HUES6 (cell line): ENCODE results near the gene HIGD1A.

ENCODE experiments used
- H3K27ac ChIP-seq: 2 replicates; pipeline ENCODE4 v1.7.0; 2013; ENCODE audit warnings: low read depth, mild to moderate bottlenecking, low read length, inconsistent platforms
- H3K27me3 ChIP-seq: 2 replicates; pipeline ENCODE4 v1.6.1; 2013; ENCODE audit warnings: low read length; ENCODE audit not compliant: control insufficient read depth, insufficient read depth
- H3K36me3 ChIP-seq: 2 replicates; pipeline ENCODE4 v1.6.1; 2013; ENCODE audit warnings: low read length; ENCODE audit not compliant: control insufficient read depth, insufficient read depth
- H3K4me1 ChIP-seq: 2 replicates; pipeline ENCODE4 v1.6.1; 2013; ENCODE audit warnings: low read length; ENCODE audit not compliant: control insufficient read depth, insufficient read depth
- H3K4me3 ChIP-seq: 2 replicates; pipeline ENCODE4 v1.5.1; 2013; ENCODE audit warnings: low read depth, low read length
- H3K9ac ChIP-seq: one replicate; pipeline ENCODE4 v1.6.1; 2013; ENCODE audit warnings: mild to moderate bottlenecking, low read length
- H3K9me3 ChIP-seq: 2 replicates; pipeline ENCODE4 v1.6.1; 2013; ENCODE audit warnings: low read depth, low read length; ENCODE audit not compliant: control insufficient read depth, insufficient read depth

HIGD1A gene

DNA sequence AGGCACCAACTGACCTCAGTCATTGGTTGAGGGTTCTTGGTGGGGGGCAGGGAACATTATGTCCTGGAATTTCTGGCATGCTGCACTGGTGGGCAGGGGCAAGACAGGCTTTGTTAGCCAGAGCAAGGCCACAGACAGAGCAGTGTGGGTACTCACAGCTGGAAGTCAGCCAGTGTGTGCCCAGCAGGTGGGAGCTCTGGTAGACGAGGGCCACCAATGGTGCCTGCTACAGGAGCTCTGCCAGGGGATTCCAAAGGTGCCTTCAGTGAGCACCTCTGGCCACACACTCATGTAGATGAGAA, 40.1 kb upstream of the HIGD1A start:
- H3K36me3 ChIP-seq: no peaks in the 10 kb centered on the region
- no peaks in the 10 kb centered on the region for H3K9me3 ChIP-seq
- no peak overlapping the region for H3K27ac ChIP-seq
- no peaks in the 10 kb centered on the region for H3K27me3 ChIP-seq
- H3K4me3 ChIP-seq: no peak overlapping the region
- peaks cover 5% of the 10 kb centered on the region; the same call in 1 of the 2 replicates for H3K4me1 ChIP-seq
- H3K9ac ChIP-seq: no peak overlapping the region

GRCh38 chr3:42843713-42844411, 39.6 kb upstream of the HIGD1A start:
- H3K4me3 ChIP-seq: no peak overlapping the region
- H3K9ac ChIP-seq: no peak overlapping the region
- no peaks in the 10 kb centered on the region for H3K9me3 ChIP-seq
- peaks cover 5% of the 10 kb centered on the region; the same call in 1 of the 2 replicates for H3K4me1 ChIP-seq
- H3K27ac ChIP-seq: no peak overlapping the region
- H3K27me3 ChIP-seq: no peaks in the 10 kb centered on the region
- H3K36me3 ChIP-seq: no peaks in the 10 kb centered on the region

- Histone ChIP-seq H3K9ac (no peak overlapping the region), H3K27me3 (no peaks in the 10 kb centered on the region), H3K9me3 (no peaks in the 10 kb centered on the region), H3K4me1 (peaks cover 5% of the 10 kb centered on the region; the same call in 1 of the 2 replicates), H3K27ac (no peak overlapping the region), H3K36me3 (no peaks in the 10 kb centered on the region), H3K4me3 (no peak overlapping the region)
Measured at GRCh38 chr3:42841332-42841731, 37.0 kb upstream of the HIGD1A start.

GRCh38 chr3:42839616-42840015, 35.3 kb upstream of the HIGD1A start:
- Histone ChIP-seq H3K36me3 (no peaks in the 10 kb centered on the region), H3K27me3 (no peaks in the 10 kb centered on the region), H3K9ac (no peak overlapping the region), H3K9me3 (no peaks in the 10 kb centered on the region), H3K4me1 (peaks cover 5% of the 10 kb centered on the region; the same call in 1 of the 2 replicates), H3K4me3 (no peak overlapping the region), H3K27ac (no peak overlapping the region)

GRCh38 chr3:42838571-42838970, 34.3 kb upstream of the HIGD1A start:
- H3K4me3 ChIP-seq: no peak overlapping the region
- H3K27ac ChIP-seq: no peak overlapping the region
- H3K36me3 ChIP-seq: no peaks in the 10 kb centered on the region
- no peaks in the 10 kb centered on the region for H3K27me3 ChIP-seq
- no peak overlapping the region for H3K9ac ChIP-seq
- H3K9me3 ChIP-seq: no peaks in the 10 kb centered on the region
- H3K4me1 ChIP-seq: no peaks in the 10 kb centered on the region

- H3K36me3 ChIP-seq: no peaks in the 10 kb centered on the region
Measured at GRCh38 chr3:42836150-42837123, 32.1 kb upstream of the HIGD1A start.

GRCh38 chr3:42831321-42831713, 27.0 kb upstream of the HIGD1A start:
- H3K27me3 ChIP-seq: no peaks in the 10 kb centered on the region
- H3K9ac ChIP-seq: no peak overlapping the region
- H3K9me3 ChIP-seq: no peaks in the 10 kb centered on the region
- H3K27ac ChIP-seq: no peak overlapping the region
- H3K4me3 ChIP-seq: peak overlapping the region; percentile 30
- no peaks in the 10 kb centered on the region for H3K36me3 ChIP-seq
- peaks cover 7% of the 10 kb centered on the region for H3K4me1 ChIP-seq

More at GRCh38 chr3:42836150-42837123, 32.1 kb upstream of the HIGD1A start:
- Histone ChIP-seq H3K27ac (no peak overlapping the region), H3K4me3 (no peak overlapping the region), H3K9ac (no peak overlapping the region), H3K27me3 (no peaks in the 10 kb centered on the region), H3K9me3 (no peaks in the 10 kb centered on the region), H3K4me1 (no peaks in the 10 kb centered on the region)

DNA sequence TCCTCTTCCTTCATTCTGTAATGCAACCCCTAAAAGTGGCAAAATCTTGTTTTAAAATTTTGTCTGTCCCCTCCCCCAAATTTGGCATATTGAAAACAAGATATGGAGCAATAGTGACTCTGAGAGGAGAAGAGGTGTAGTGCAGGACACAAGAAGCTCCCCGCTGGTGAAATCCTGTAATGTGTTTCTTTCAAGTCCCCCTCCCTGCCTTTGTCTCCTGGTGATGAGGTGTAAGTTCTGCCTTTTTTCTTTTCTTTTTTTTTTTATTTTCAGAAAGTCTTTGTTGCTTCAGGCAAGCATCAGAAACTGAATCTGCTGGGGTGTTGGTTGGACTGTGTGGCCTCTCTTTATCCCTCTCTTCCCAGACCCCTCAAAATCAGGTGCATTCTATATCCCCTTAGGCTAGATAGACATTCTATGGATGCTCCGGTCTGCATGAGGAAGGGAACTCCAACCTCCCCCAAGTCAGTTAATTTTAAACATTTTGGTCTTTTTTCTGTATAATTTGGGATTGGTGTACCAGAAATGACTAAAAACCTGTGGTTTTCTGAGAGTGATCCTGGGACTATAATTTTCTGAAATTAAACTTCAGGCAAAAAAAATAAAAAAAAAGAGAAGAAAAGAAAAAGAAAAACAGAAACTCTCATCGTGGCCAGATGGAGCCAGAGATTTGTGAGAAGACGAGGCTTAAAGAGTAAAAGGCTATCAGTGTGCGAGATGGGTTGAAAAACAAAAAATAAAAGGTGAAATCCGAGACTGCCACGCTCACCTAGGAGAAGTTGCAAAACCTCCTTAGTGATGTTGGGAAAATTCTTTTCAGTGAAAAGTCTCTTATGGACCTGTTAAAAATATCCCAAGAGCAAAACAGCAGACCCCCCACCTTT, 26.4 kb upstream of the HIGD1A start:
- H3K36me3 ChIP-seq: no peaks in the 10 kb centered on the region
- no peaks in the 10 kb centered on the region for H3K27me3 ChIP-seq
- H3K4me1 ChIP-seq: peaks cover 7% of the 10 kb centered on the region
- H3K27ac ChIP-seq: peak overlapping the region; percentile 11; the same call in 1 of the 2 replicates
- no peaks in the 10 kb centered on the region for H3K9me3 ChIP-seq
- peak overlapping the region; percentile 30 for H3K4me3 ChIP-seq
- H3K9ac ChIP-seq: no peak overlapping the region

- H3K9ac ChIP-seq: no peak overlapping the region
- peaks cover 7% of the 10 kb centered on the region for H3K4me1 ChIP-seq
- H3K27ac ChIP-seq: no peak overlapping the region
Measured at GRCh38 chr3:42829628-42830436, 25.5 kb upstream of the HIGD1A start.

GRCh38 chr3:42829083-42829627, 24.9 kb upstream of the HIGD1A start:
- H3K9me3 ChIP-seq: 0 out of 2 replicates have a peak, but pooled peaks cover 4% of the 10 kb centered on the region
- H3K4me3 ChIP-seq: no peak overlapping the region
- H3K27ac ChIP-seq: no peak overlapping the region
- no peaks in the 10 kb centered on the region for H3K36me3 ChIP-seq
- peaks cover 7% of the 10 kb centered on the region for H3K4me1 ChIP-seq
- no peaks in the 10 kb centered on the region for H3K27me3 ChIP-seq
- no peak overlapping the region for H3K9ac ChIP-seq

More at GRCh38 chr3:42829628-42830436, 25.5 kb upstream of the HIGD1A start:
- H3K9me3 ChIP-seq: no peaks in the 10 kb centered on the region
- H3K27me3 ChIP-seq: no peaks in the 10 kb centered on the region
- H3K36me3 ChIP-seq: no peaks in the 10 kb centered on the region
- H3K4me3 ChIP-seq: no peak overlapping the region
